Duodenal mucosa (tissue), 2 donors: ENCODE results near the gene WDR36.

Experiments
- H3K27ac ChIP-seq: one replicate; pipeline ENCODE4 v1.7.0; 2013; ENCODE audit warnings: low read depth, low read length
- H3K27me3 ChIP-seq, 2 donors: one replicate each; pipeline ENCODE4 v1.7.0; 2013; ENCODE audit warnings: low read length in 2 of 2, control low read depth in 1 of 2; ENCODE audit not compliant: insufficient read depth in 2 of 2, control insufficient read depth in 1 of 2
- H3K36me3 ChIP-seq, 2 donors: one replicate each; pipeline ENCODE4 v1.7.0; 2013; ENCODE audit warnings: low read length in 2 of 2, control low read depth in 1 of 2; ENCODE audit not compliant: insufficient read depth in 2 of 2, control insufficient read depth in 1 of 2
- H3K4me1 ChIP-seq, 2 donors: one replicate each; pipeline ENCODE4 v1.7.0; 2013; ENCODE audit warnings: low read length in 2 of 2, control low read depth in 1 of 2; ENCODE audit not compliant: insufficient read depth in 2 of 2, control insufficient read depth in 1 of 2
- H3K4me3 ChIP-seq, 2 donors: one replicate each; pipeline ENCODE4 v1.7.0; 2013; ENCODE audit warnings: low read length in 2 of 2, low read depth in 1 of 2
- H3K9ac ChIP-seq, 2 donors: one replicate each; pipeline ENCODE4 v1.7.0; 2013; ENCODE audit warnings: low read length in 2 of 2, low read depth in 1 of 2
- H3K9me3 ChIP-seq, 2 donors: one replicate each; pipeline ENCODE4 v1.7.0; 2013; ENCODE audit warnings: low read length in 2 of 2, control low read depth in 1 of 2; ENCODE audit not compliant: control insufficient read depth in 1 of 2

Gene WDR36

DNA sequence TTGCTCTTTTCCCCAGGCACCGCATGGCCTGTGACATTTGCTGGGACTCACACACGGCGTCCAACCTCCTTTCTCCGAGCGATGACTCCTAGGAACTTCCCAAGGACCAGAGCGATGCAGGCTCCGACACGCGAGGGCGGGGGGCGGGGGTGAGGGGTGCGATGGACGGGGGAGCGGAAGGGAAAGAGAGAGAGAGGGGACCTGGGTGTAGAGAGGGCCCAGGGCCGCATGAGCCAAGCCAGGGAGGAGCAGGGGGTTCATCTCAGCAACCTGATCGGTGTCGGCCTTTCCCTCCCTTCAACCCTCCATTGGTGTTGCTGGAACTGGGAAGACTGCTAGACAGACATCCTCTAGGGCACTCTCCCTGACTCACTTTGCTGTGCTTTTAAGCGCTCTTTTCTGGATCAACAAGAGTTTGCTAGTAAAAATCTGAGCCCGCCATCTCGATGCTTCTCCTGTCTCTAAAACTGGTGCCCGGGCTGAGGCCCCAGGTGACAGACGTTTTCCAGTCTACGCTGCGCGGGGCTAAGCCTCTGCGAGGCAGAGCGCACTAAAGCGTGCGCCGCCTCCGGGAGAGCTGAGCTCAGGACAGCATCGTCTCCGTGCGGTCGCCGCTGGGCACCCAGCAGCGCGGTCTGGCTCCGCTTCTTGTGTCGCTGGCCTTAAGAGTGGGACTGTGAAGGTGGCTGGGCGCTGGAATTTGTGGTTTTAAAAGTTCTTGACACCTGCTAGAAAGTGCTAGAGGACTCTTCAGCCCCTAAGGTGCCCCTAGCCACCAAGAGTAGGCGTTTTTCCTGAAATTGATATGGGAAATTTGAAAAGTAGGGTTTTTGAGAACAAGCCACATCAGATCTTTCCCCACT lies 21.6 kb upstream of the WDR36 start:
- Histone ChIP-seq H3K27ac (no peak overlapping the region), H3K4me3 (no peak overlapping the region), H3K9me3 (no peaks in the 10 kb centered on the region), H3K36me3 (no peaks in the 10 kb centered on the region), H3K27me3 (peaks cover 48 to 53% of the 10 kb centered on the region in 2 donors), H3K9ac (no peak overlapping the region), H3K4me1 (peaks cover 11 to 15% of the 10 kb centered on the region in 2 donors)

DNA sequence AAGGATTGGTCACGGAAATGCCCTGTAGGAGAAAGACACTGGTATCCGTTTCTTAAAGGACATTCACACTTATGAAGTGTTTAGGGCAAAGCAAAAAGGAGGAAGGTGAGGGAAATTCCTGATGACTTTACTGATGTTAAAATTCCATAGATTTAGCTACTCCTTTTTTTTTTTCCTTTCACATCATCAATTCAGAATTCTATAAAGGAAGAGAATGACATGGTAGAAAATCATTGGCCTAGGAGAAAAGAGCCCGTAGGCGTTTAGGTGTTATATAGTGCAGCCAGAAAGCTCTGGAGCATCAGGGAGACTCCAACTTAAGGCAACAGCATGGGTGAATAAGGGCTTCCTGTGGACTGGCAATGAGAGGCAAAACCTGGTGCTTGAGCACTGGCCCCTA lies 20.7 kb upstream of the WDR36 start, which contains the start of gene TSLP:
TSLP (plus strand) TSS at position 301 of the 400 bp plus-strand sequence. CDS start 178 bp downstream, outside the sequence.
- Histone ChIP-seq H3K4me1 (peaks cover 11 to 15% of the 10 kb centered on the region in 2 donors), H3K27ac (no peak within 1 kb of the TSS), H3K36me3 (no peaks in the 10 kb centered on the region), H3K9ac (no peak within 1 kb of the TSS), H3K4me3 (peak within 1 kb of the TSS in 1 of 2 donors; percentile 79), H3K27me3 (peaks cover 48 to 53% of the 10 kb centered on the region in 2 donors), H3K9me3 (no peaks in the 10 kb centered on the region)

DNA sequence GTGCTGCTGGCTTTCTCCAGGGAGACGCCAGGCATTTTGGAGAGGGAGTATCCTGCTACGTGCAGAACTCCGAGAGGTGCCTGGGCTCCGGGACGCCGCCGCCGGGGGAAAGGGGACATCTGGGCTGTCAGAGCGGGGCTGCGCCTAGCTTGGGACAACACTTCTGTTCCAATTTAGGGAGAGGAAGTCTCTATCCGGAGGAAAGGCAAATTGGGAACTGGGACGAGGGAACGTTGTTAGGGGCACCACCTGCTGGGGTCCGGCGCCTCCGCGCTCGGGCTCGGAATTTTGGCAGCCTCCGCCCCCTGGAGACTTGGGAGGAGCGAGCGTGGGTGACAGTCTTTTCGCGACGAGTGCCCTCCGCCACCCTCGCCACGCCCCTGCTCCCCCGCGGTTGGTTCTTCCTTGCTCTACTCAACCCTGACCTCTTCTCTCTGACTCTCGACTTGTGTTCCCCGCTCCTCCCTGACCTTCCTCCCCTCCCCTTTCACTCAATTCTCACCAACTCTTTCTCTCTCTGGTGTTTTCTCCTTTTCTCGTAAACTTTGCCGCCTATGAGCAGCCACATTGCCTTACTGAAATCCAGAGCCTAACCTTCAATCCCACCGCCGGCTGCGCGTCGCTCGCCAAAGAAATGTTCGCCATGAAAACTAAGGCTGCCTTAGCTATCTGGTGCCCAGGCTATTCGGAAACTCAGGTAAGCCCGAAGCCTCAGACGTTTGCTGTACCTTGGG lies 19.0 kb upstream of the WDR36 start:
- Histone ChIP-seq H3K27ac (no peak overlapping the region), H3K4me1 (peaks cover 11 to 15% of the 10 kb centered on the region in 2 donors), H3K4me3 (peak overlapping the region; percentile 74 to 79), H3K27me3 (peaks cover 48 to 53% of the 10 kb centered on the region in 2 donors), H3K36me3 (no peaks in the 10 kb centered on the region), H3K9me3 (no peaks in the 10 kb centered on the region), H3K9ac (peak overlapping the region in 1 of 2 donors; percentile 39)

DNA sequence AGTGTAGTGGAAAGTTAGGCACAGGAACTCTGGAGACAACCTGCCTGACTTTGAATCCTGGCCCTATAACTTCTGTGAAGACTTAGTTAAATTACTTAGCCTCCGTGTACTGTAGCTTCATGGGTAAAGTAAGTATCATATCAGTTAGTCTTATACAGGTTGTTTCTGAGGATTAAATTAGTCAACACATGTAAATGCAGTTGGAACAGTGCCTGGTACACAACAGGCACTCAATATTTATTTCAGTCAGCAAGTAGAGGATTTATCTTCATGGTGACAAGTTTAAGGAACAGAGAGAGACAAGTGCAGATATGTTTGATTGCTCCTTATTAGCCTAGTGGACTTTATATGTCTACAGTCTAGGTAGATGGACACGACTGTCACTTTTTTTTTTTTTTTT lies 17.9 kb upstream of the WDR36 start:
- Histone ChIP-seq H3K4me1 (peaks cover 11 to 15% of the 10 kb centered on the region in 2 donors), H3K27me3 (peaks cover 38 to 41% of the 10 kb centered on the region in 2 donors), H3K27ac (no peak overlapping the region), H3K4me3 (peak overlapping the region; percentile 74 to 79), H3K9ac (no peak overlapping the region), H3K36me3 (no peaks in the 10 kb centered on the region), H3K9me3 (no peaks in the 10 kb centered on the region)

DNA sequence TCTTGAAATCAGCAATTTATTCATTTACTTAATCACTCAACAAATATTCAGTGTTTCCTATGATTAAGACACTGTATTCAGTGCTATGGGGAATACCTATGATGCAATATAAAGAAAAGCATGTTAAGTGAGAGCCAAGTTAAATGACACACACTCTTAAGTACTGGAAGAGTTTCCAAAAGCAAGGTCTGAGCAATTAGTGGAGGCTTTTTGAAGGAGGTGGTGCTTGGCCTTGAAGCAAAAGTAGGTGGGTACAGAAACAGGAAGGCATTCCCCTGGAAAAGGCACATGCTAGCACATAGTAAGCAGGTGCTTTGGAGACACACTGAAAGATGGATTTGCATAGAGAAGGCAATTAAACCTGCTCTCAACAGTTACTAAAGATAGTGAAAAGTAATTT lies 16.6 kb upstream of the WDR36 start:
- H3K4me1 ChIP-seq, result peaks cover 11 to 15% of the 10 kb centered on the region in 2 donors
- H3K4me3 ChIP-seq, result no peak overlapping the region
- no peak overlapping the region for H3K27ac ChIP-seq
- peaks cover 28 to 30% of the 10 kb centered on the region in 2 donors for H3K27me3 ChIP-seq
- H3K9ac ChIP-seq, result no peak overlapping the region
- no peaks in the 10 kb centered on the region for H3K36me3 ChIP-seq
- no peaks in the 10 kb centered on the region for H3K9me3 ChIP-seq

DNA sequence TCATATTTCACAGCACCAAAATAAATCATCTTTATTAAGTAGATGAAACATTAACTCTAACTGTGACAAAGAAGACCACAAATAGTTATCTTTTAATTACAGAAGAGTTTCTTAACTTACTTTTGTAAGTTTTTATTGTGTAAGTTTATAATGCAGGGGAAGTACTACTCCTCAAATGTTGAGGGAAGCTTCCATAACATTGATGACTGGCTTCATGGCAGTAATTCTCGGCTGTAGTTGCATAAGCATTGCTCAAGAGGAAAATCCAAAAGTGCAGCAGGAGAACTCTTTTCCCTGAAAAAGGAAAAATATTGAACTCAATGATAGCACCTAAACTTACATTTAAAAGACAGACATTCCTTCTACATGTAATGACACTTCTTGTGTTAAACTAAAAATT lies 16.1 kb upstream of the WDR36 start:
- no peak overlapping the region for H3K27ac ChIP-seq
- peaks cover 11 to 15% of the 10 kb centered on the region in 2 donors for H3K4me1 ChIP-seq
- peaks cover 23 to 24% of the 10 kb centered on the region in 2 donors for H3K27me3 ChIP-seq
- no peaks in the 10 kb centered on the region for H3K36me3 ChIP-seq
- no peak overlapping the region for H3K4me3 ChIP-seq
- no peaks in the 10 kb centered on the region for H3K9me3 ChIP-seq
- no peak overlapping the region for H3K9ac ChIP-seq

DNA sequence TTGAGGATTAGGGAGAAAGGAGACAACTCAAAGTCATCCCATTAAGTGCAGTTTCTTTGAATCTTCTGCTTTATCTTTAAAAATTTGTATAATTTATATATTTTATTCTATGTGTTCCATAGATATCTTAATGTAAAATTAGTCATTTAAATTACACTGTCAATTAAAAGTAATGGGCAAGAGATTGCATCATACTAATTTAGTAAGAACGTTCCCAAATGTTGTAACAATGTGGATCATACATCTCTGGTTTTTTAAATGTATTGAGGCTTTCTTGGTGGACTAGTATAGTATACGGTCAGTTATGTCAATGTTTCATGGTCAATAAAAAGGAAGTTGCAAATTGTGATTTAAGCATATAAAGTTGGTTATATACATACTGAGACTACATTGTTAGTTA lies 14.5 kb upstream of the WDR36 start:
- H3K9me3 ChIP-seq, result no peaks in the 10 kb centered on the region
- H3K4me1 ChIP-seq, result peaks cover 11 to 15% of the 10 kb centered on the region in 2 donors
- H3K27ac ChIP-seq, result no peak overlapping the region
- H3K4me3 ChIP-seq, result no peak overlapping the region
- H3K27me3 ChIP-seq, result peaks cover 7 to 18% of the 10 kb centered on the region in 2 donors
- H3K9ac ChIP-seq, result no peak overlapping the region
- no peaks in the 10 kb centered on the region for H3K36me3 ChIP-seq

DNA sequence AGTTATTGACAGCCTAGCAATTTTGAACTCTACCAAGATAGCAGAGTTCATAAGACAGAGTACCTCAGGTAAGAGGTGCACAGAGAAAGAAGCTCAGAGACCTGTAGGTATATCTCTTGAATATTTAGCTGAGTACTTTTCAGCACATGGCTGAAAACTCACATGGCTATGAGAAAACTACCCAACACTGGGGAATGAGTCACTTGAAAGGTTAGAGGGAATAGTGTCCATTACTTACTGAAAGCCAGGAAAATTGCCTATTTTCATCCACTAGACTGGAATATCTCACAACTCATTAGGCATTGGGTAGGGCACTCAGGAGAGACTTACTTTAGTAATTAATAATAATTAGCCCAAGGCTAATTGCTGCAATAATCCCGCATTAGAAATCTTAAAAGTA lies 12.3 kb upstream of the WDR36 start:
- peaks cover 0 to 3% of the 10 kb centered on the region in 2 donors for H3K27me3 ChIP-seq
- H3K27ac ChIP-seq, result no peak overlapping the region
- no peaks in the 10 kb centered on the region for H3K36me3 ChIP-seq
- H3K4me3 ChIP-seq, result no peak overlapping the region
- H3K9ac ChIP-seq, result no peak overlapping the region
- no peaks in the 10 kb centered on the region for H3K9me3 ChIP-seq
- H3K4me1 ChIP-seq, result no peaks in the 10 kb centered on the region

DNA sequence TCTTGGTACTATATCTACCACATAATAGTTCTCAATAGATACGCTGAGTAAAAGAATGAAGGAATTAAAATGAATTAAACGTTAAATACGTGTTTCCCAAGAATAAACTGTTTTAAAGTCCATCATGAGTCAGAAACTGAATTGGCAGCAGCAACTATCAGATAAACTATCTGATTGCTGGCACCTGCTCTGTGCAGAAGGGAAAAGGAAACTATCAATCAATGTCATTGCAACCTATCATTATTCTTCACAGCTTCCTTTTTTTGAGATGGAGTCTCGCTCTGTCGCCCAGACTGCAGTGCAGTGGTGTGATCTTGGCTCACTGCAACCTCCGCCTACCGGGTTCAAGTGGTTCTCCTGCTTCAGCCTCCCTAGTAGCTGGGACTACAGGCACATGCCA lies 8.8 kb upstream of the WDR36 start:
- Histone ChIP-seq H3K4me3 (no peak overlapping the region), H3K4me1 (no peaks in the 10 kb centered on the region), H3K9me3 (no peaks in the 10 kb centered on the region), H3K36me3 (no peaks in the 10 kb centered on the region), H3K27me3 (peaks cover 0 to 3% of the 10 kb centered on the region in 2 donors), H3K9ac (no peak overlapping the region), H3K27ac (no peak overlapping the region)

DNA sequence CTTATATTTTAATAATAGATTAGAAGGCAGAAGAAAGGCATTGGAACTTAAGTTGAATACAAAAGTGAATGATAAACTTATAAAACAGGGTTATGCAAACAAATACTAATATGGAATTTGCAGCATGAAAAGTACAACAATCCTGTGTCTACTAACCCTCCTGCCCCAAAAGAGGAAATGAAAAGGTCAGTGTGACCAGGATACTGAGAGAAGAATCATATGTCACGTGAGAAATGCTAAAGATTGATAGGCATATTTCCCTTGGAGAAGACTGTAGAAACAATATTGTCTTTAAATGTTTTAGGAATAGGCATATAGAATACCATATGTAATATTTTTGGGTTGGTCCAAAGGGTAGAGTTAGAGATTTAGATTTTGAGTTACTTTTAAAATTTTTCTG lies 3.8 kb downstream of the WDR36 start:
- Histone ChIP-seq H3K27me3 (no peaks in the 10 kb centered on the region), H3K27ac (no peak overlapping the region), H3K4me3 (no peak overlapping the region), H3K36me3 (peaks cover 8 to 40% of the 10 kb centered on the region in 2 donors), H3K9ac (no peak overlapping the region), H3K9me3 (no peaks in the 10 kb centered on the region), H3K4me1 (peaks cover 15 to 21% of the 10 kb centered on the region in 2 donors)
